T-helper 9 cell (primary cell): ENCODE results near the gene GDF9.

ENCODE experiments used
- DNase-seq: peaks from one replicate; pipeline ENCODE4 v3.0.0-alpha.2; 2020

Gene GDF9

DNA sequence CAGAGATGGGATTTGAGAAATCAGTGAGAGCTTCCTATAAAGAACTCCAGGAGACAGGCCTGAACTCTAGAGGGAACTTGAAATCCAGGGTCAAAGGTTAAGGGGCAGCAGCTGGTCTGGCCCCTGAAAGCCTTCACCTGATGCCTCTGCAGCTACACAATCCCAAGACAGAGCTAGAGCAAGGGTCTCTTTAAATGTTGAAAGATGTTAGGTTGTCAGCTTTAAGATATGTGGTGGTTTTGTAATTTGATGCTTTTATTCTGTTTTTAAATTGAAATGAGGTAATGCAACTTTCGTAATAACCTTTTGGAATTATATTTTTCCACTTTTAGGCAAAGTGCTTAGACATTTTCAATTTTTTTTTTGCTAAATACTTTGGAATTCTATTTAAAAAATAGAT, 50.8 kb downstream of the GDF9 start:
- no peak for DNase-seq

DNA sequence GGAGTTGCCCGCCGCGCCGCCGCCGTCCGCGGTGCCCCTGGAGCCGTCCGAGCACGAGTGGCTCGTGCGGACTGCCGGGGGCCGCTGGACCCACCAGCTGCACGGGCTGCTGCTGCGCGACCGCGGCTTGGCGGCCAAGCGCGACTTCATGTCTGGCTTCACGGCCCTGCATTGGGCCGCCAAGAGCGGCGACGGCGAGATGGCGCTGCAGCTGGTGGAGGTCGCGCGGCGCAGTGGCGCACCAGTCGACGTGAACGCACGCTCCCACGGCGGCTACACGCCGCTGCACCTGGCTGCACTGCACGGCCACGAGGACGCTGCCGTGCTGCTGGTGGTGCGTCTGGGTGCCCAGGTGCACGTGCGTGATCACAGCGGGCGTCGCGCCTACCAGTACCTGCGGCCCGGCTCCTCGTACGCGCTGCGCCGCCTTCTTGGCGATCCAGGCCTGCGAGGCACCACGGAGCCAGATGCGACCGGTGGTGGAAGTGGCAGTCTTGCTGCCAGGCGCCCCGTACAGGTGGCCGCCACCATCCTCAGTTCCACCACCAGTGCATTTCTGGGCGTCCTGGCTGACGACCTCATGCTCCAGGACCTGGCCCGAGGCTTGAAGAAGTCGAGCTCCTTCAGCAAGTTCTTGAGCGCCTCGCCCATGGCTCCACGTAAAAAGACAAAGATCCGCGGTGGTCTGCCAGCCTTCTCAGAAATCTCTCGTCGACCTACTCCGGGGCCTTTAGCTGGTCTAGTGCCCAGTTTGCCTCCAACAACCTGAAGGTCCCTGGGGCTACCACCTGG, 51.6 kb downstream of the GDF9 start:
- DNase-seq, result no peak

DNA sequence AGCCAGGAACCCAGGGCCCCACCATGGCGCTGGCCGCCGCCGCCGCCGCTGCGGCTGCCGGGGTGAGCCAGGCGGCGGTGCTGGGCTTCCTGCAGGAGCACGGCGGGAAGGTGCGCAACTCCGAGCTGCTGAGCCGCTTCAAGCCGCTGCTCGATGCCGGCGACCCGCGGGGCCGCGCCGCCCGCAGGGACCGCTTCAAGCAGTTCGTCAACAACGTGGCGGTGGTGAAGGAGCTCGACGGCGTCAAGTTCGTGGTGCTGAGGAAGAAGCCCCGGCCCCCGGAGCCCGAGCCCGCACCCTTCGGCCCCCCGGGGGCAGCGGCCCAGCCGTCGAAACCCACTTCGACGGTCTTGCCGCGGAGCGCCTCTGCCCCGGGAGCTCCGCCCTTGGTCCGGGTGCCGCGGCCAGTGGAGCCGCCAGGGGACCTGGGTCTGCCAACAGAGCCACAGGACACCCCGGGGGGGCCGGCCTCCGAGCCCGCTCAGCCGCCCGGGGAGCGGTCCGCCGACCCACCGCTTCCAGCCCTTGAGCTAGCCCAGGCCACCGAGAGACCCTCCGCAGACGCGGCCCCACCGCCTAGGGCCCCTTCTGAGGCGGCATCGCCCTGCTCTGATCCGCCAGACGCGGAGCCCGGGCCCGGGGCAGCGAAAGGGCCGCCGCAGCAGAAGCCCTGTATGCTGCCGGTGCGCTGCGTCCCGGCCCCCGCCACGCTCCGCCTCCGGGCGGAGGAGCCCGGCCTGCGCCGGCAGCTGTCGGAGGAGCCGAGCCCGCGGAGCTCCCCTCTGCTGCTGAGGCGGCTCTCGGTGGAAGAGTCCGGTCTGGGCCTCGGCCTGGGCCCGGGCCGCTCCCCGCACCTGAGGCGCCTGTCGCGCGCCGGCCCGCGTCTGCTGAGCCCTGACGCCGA, 52.4 kb downstream of the GDF9 start:
- no peak for DNase-seq

DNA sequence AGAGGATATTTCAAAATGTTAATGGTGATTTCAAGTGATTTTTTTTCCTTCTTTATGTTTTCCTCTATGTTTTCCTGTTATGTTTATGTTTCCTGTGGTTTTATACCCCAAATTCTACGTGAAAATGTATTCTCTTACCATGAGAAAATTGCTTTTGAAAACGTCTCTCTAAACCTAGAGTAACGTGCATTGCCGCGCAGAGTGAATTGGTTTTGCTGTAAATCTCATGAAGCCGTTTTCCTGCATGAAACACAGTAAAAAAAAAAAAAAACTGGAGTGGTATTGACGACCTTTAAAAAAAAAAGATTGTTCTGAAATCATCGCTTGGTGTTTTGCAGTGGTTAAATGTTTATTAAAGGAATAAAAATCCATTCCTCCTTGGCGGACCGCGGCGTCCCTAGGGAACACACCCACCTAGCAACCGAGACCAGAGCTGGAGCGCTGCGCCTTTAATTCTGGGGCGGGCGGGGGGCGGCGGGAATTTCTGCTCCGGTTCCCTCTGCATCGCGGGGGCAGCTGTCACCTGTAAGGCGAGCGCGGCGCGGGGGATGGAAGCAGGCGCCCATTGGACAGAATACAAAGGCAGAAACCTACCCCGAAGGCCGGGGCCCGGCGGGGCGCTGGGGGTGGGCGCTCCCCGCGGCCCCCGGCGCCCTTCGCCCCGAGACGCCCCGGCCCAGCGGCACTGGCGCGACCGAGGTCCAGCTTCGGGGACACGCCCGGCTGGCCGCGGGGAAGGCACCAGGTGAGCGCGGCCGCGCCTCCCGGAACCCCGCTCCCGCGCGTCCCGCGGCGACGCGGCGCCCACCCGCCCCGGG, 53.3 kb downstream of the GDF9 start, which contains the start of gene SOWAHA:
Gene SOWAHA (plus strand): TSS at position 522 of the 818 bp plus-strand sequence. CDS start 320 bp downstream, outside the sequence.
- no peak for DNase-seq

DNA sequence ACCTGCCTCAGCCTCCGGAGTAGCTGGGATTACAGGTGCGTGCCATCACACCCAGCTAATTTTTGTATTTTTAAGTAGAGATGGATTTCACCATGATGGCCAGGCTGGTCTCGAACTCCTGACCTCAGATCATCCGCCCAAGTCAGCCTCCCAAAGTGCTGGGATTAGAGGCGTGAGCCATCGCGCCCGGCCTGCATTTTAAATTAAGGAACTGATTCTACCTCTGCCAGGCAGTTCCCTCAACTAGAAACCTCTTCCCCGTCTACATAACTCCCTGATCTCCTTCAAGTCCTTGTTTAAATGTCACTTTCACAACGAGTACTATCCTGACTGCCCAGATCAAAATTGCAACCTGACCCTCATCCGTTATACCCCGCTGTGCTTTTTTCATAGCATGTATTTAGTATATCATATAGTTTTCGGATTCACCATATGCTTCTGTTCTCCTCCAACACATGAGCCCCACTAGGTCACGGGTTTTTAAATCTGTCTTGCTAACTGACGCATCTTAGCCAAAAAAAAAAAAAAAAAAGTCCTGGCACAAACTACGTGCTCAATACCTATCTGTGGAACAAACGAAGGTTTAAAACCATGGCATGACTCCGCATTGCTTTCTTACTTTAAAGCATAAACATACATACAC, 54.0 kb downstream of the GDF9 start:
- no peak for DNase-seq
